ENCODE data around the gene OR1M1. TPM values are rescaled to one million over a fixed set of nuclear protein-coding genes. Genes with fewer than 3 reads are reported as not detected.

OR1M1 gene
- total RNA-seq, 2 experiments from 2014 or later, result not detected

Small RNA genes lying within 50 kb of the gene (small RNA-seq; reads per million reads assigned to genes)
- not detected for gene OR1M4P

Other genes with a start within 250 kb of the OR1M1 start
- gene MUC16, start 76.7 kb upstream of the OR1M1 start, total RNA-seq (2014; rRNA removed; shearing (Covaris generic)), result under 0.01 TPM in 1 of 2 replicates, not detected in the other
- gene MUC16, start 76.7 kb upstream of the OR1M1 start, total RNA-seq (2022), result not detected in 2 replicates
- not detected in 2 replicates for gene OR7G2, start 20.4 kb downstream of the OR1M1 start, total RNA-seq (2014; rRNA removed; shearing (Covaris generic))
- not detected in 2 replicates for gene OR7G2, start 20.4 kb downstream of the OR1M1 start, total RNA-seq (2022)
- not detected in 2 replicates for gene OR7G1, start 28.7 kb downstream of the OR1M1 start, total RNA-seq (2014; rRNA removed; shearing (Covaris generic))
- not detected in 2 replicates for gene OR7G1, start 28.7 kb downstream of the OR1M1 start, total RNA-seq (2022)
- gene OR7G3, start 39.9 kb downstream of the OR1M1 start, total RNA-seq (2014; rRNA removed; shearing (Covaris generic)), result not detected in 2 replicates
- not detected in 2 replicates for gene OR7G3, start 39.9 kb downstream of the OR1M1 start, total RNA-seq (2022)
- 19.9 and 26.5 TPM in 2 replicates for gene ZNF317, start 53.3 kb downstream of the OR1M1 start, total RNA-seq (2014; rRNA removed; shearing (Covaris generic))
- gene ZNF317, start 53.3 kb downstream of the OR1M1 start, total RNA-seq (2022), result 37.4 and 40.2 TPM in 2 replicates
- not detected in 2 replicates for gene OR7D2, start 91.9 kb downstream of the OR1M1 start, total RNA-seq (2014; rRNA removed; shearing (Covaris generic))
- not detected in 2 replicates for gene OR7D2, start 91.9 kb downstream of the OR1M1 start, total RNA-seq (2022)
- not detected in 2 replicates for gene OR7D4, start 132.5 kb downstream of the OR1M1 start, total RNA-seq (2014; rRNA removed; shearing (Covaris generic))
- not detected in 2 replicates for gene OR7D4, start 132.5 kb downstream of the OR1M1 start, total RNA-seq (2022)
- gene OR7E24, start 163.9 kb downstream of the OR1M1 start, total RNA-seq (2014; rRNA removed; shearing (Covaris generic)), result not detected in 2 replicates
- not detected in 2 replicates for gene OR7E24, start 163.9 kb downstream of the OR1M1 start, total RNA-seq (2022)
- gene ZNF699, start 222.8 kb downstream of the OR1M1 start, total RNA-seq (2014; rRNA removed; shearing (Covaris generic)), result 8.2 and 9.7 TPM in 2 replicates
- 7.8 and 9.0 TPM in 2 replicates for gene ZNF699, start 222.8 kb downstream of the OR1M1 start, total RNA-seq (2022)
- 9.0 and 16.8 TPM in 2 replicates for gene ZNF559, start 237.1 kb downstream of the OR1M1 start, total RNA-seq (2014; rRNA removed; shearing (Covaris generic))
- gene ZNF559, start 237.1 kb downstream of the OR1M1 start, total RNA-seq (2022), result 18.6 and 22.3 TPM in 2 replicates